H1 (cell line): ENCODE data around the gene TOP1. TPM values are rescaled to one million over a fixed set of nuclear protein-coding genes. Genes with fewer than 3 reads are reported as not detected.

Experiments used
- CTCF ChIA-PET: fragments of 300-600 bp; sonication (Branson Sonifier 250); formaldehyde crosslinking; loops from one replicate; lab custom pipeline; 2021; ENCODE audit not compliant: partially characterized antibody; lab: Charles Lee
- POLR2A ChIA-PET: fragments of 300-600 bp; sonication (Branson Sonifier 250); formaldehyde crosslinking; loops from one replicate; lab custom pipeline; 2021; ENCODE audit warnings: inconsistent platforms; ENCODE audit not compliant: partially characterized antibody; lab: Charles Lee
- DNase-seq, 2 experiments: peaks; one replicate each; pipeline versions ENCODE4 v3.0.0 to v3.0.0-alpha.2; 2010 to 2022; ENCODE audit warnings: low spot score in 2 of 2, low read depth in 1 of 2, mixed read lengths in 1 of 2
- FAIRE-seq: peaks from 2 replicates; lab custom pipeline; 2011; peaks lifted over from hg19 to GRCh38; lab: Jason Lieb, UNC
- H2AFZ ChIP-seq: 2 replicates; pipeline ENCODE4 v1.8.1; 2012; ENCODE audit warnings: low read length, inconsistent platforms
- H2AK5ac ChIP-seq: 2 replicates; pipeline ENCODE4 v1.6.1; 2013; ENCODE audit warnings: low read depth, low read length
- H2BK120ac ChIP-seq: replicated peaks from 2 replicates; pipeline ENCODE3; 2013; ENCODE audit warnings: low read depth, low read length, inconsistent platforms
- H2BK12ac ChIP-seq: 2 replicates; pipeline ENCODE4 v1.6.1; 2013; ENCODE audit warnings: low read depth, low read length
- H2BK15ac ChIP-seq: 2 replicates; pipeline ENCODE4 v1.6.1; 2013; ENCODE audit warnings: low read length
- H2BK20ac ChIP-seq: 2 replicates; pipeline ENCODE4 v1.6.1; 2013; ENCODE audit warnings: low read length
- H2BK5ac ChIP-seq: 2 replicates; pipeline ENCODE4 v1.6.1; 2013; ENCODE audit warnings: low read depth, low read length
- H3K14ac ChIP-seq: 2 replicates; pipeline ENCODE4 v1.6.1; 2013; ENCODE audit warnings: inconsistent platforms; ENCODE audit not compliant: insufficient read length
- H3K18ac ChIP-seq: 2 replicates; pipeline ENCODE4 v1.6.1; 2013; ENCODE audit warnings: low read length; ENCODE audit errors: extremely low read depth
- H3K23ac ChIP-seq: 2 replicates; pipeline ENCODE4 v1.6.1; 2013; ENCODE audit warnings: inconsistent platforms; ENCODE audit not compliant: insufficient read length
- H3K23me2 ChIP-seq: 2 replicates; pipeline ENCODE4 v1.6.1; 2013; ENCODE audit warnings: low read depth, low read length
- H3K27ac ChIP-seq: 2 replicates; pipeline ENCODE4 v1.6.1; 2011; ENCODE audit warnings: low read depth, low read length, inconsistent platforms
- H3K27me3 ChIP-seq, 4 experiments: replicated peaks in 1 of 4; 1 replicate in 1 of 4; 2 replicates in 3 of 4; pipeline versions ENCODE4 v1.6.1 to v1.8.1; 2011 to 2013; ENCODE audit warnings: low read length in 3 of 4, mild to moderate bottlenecking in 3 of 4, inconsistent platforms in 2 of 4, mixed read lengths in 2 of 4, moderate library complexity in 1 of 4; ENCODE audit not compliant: control insufficient read depth in 3 of 4, insufficient read depth in 3 of 4; ENCODE audit errors: extremely low read depth in 1 of 4
- H3K36me3 ChIP-seq, 4 experiments: 2 replicates each; pipeline versions ENCODE4 v1.6.1 to v1.8.1; 2011 to 2013; ENCODE audit warnings: mild to moderate bottlenecking in 4 of 4, low read length in 3 of 4, moderate library complexity in 2 of 4, control low read depth in 1 of 4, inconsistent platforms in 1 of 4; ENCODE audit not compliant: insufficient read depth in 4 of 4, control insufficient read depth in 2 of 4
- H3K4ac ChIP-seq: replicated peaks from 2 replicates; pipeline ENCODE3; 2013; ENCODE audit warnings: low read length, low read depth, mixed read lengths, inconsistent platforms; ENCODE audit not compliant: insufficient read length
- H3K4me1 ChIP-seq, 4 experiments: replicated peaks in 1 of 4; 1 replicate in 1 of 4; 2 replicates in 3 of 4; pipeline versions ENCODE4 v1.6.1 to v1.8.1; 2011 to 2013; ENCODE audit warnings: low read length in 3 of 4, inconsistent platforms in 2 of 4, mixed read lengths in 1 of 4; ENCODE audit not compliant: insufficient read depth in 4 of 4, control insufficient read depth in 3 of 4
- H3K4me2 ChIP-seq, 2 experiments: 2 replicates each; pipeline versions ENCODE4 v1.6.1 to v1.8.1; 2011 to 2013; ENCODE audit warnings: low read depth in 2 of 2, low read length in 2 of 2, control low read depth in 1 of 2, inconsistent platforms in 1 of 2, mild to moderate bottlenecking in 1 of 2; ENCODE audit not compliant: insufficient read depth in 1 of 2
- H3K4me3 ChIP-seq, 4 experiments: fragments of 200-600, 300-600 bp in 1 of 4; sonication (generic), shearing (Covaris generic), sonication (Bioruptor Twin) in 1 of 4; 2 replicates each; pipeline versions ENCODE4 v1.5.1 to v1.8.1; 2011 to 2016; ENCODE audit warnings: low read length in 4 of 4, low read depth in 3 of 4, control low read depth in 2 of 4, inconsistent platforms in 2 of 4, mild to moderate bottlenecking in 2 of 4, mixed read lengths in 1 of 4, moderate library complexity in 1 of 4; ENCODE audit not compliant: insufficient read depth in 2 of 4; ENCODE audit errors: extremely low read depth in 1 of 4
- H3K56ac ChIP-seq: replicated peaks from 2 replicates; pipeline ENCODE3; 2013; ENCODE audit warnings: low read depth, mild to moderate bottlenecking, mixed read lengths, low read length, inconsistent platforms; ENCODE audit not compliant: insufficient read length
- H3K79me1 ChIP-seq: 2 replicates; pipeline ENCODE4 v1.6.1; 2013; ENCODE audit warnings: low read depth, low read length, control low read depth
- H3K79me2 ChIP-seq, 2 experiments: 2 replicates each; pipeline versions ENCODE4 v1.6.1 to v1.8.1; 2012 to 2013; ENCODE audit warnings: low read length in 2 of 2, mild to moderate bottlenecking in 2 of 2, inconsistent platforms in 1 of 2; ENCODE audit not compliant: insufficient read depth in 2 of 2, control insufficient read depth in 1 of 2
- H3K9ac ChIP-seq, 4 experiments: replicated peaks in 1 of 4; 1 replicate in 1 of 4; 2 replicates in 3 of 4; pipeline versions ENCODE4 v1.6.1 to v1.8.1; 2011 to 2013; ENCODE audit warnings: low read depth in 3 of 4, low read length in 3 of 4, control low read depth in 2 of 4, mild to moderate bottlenecking in 2 of 4, moderate library complexity in 2 of 4, inconsistent platforms in 1 of 4; ENCODE audit errors: extremely low read depth in 1 of 4
- H3K9me3 ChIP-seq, 2 experiments: 2 replicates each; pipeline versions ENCODE4 v1.6.1 to v1.8.1; 2012 to 2013; ENCODE audit warnings: mild to moderate bottlenecking in 2 of 2, moderate library complexity in 2 of 2, control low read depth in 1 of 2, inconsistent platforms in 1 of 2, low read depth in 1 of 2, low read length in 1 of 2, mixed read lengths in 1 of 2; ENCODE audit not compliant: insufficient read depth in 2 of 2
- H4K20me1 ChIP-seq, 2 experiments: replicated peaks in 1 of 2; 2 replicates each; pipeline versions ENCODE3 to v1.8.1; 2011 to 2013; ENCODE audit warnings: inconsistent platforms in 2 of 2, low read length in 2 of 2, mild to moderate bottlenecking in 1 of 2; ENCODE audit not compliant: insufficient read depth in 2 of 2, control insufficient read depth in 1 of 2
- H4K5ac ChIP-seq: 2 replicates; pipeline ENCODE4 v1.6.1; 2013; ENCODE audit warnings: low read length, low read depth, mixed read lengths, inconsistent platforms; ENCODE audit not compliant: insufficient read length
- H4K8ac ChIP-seq: 2 replicates; pipeline ENCODE4 v1.8.0; 2013; ENCODE audit warnings: mild to moderate bottlenecking, moderate library complexity, low read length, inconsistent platforms; ENCODE audit not compliant: insufficient read depth; ENCODE audit errors: extremely low read depth
- H4K91ac ChIP-seq: replicated peaks from 2 replicates; pipeline ENCODE3; 2013; ENCODE audit warnings: low read length, mixed read lengths, inconsistent platforms; ENCODE audit not compliant: insufficient read length
- EP300 ChIP-seq, 2 experiments: IDR thresholded peaks; 1 replicate in 1 of 2; 2 replicates in 1 of 2; pipeline ENCODE4 v1.6.1; 2011 to 2012; ENCODE audit warnings: low read depth in 2 of 2, low read length in 2 of 2, mild to moderate bottlenecking in 2 of 2, borderline replicate concordance in 1 of 2, inconsistent platforms in 1 of 2, moderate library complexity in 1 of 2
- EZH2 ChIP-seq: fragments of 200-600 bp; sonication (generic); IDR thresholded peaks from 2 replicates; pipeline ENCODE4 v1.7.1; 2012; ENCODE audit warnings: low read depth, mild to moderate bottlenecking, moderate library complexity, low read length, inconsistent platforms; ENCODE audit not compliant: severe bottlenecking
- HDAC2 ChIP-seq, 2 experiments: fragments of 300-600 bp in 1 of 2; sonication (generic) in 1 of 2; IDR thresholded peaks; 2 replicates each; pipeline ENCODE4 v1.6.1; 2011 to 2012; ENCODE audit warnings: low read depth in 2 of 2, low read length in 2 of 2, mild to moderate bottlenecking in 2 of 2, moderate library complexity in 2 of 2, borderline replicate concordance in 1 of 2, inconsistent platforms in 1 of 2
- KDM1A ChIP-seq: fragments of 200-600, 300-600 bp; sonication (generic); IDR thresholded peaks from 2 replicates; pipeline ENCODE4 v1.7.1; 2016; ENCODE audit warnings: mild to moderate bottlenecking, low read length, borderline replicate concordance
- TBP ChIP-seq: IDR thresholded peaks from 2 replicates; pipeline ENCODE4 v1.6.1; 2011; ENCODE audit warnings: low read depth, low read length, improper control_type of control experiment
- WGBS, 2 experiments: shearing (Covaris generic) in 1 of 2; methylation state at CpG; one replicate each; pipeline versions ENCODE4 v1.1.6 to v1.1.7; 2013 to 2015; ENCODE audit warnings: low lambda C conversion rate in 2 of 2, mixed read lengths in 2 of 2, inconsistent platforms in 1 of 2, low coverage in 1 of 2, missing lambda C conversion rate in 1 of 2; ENCODE audit not compliant: insufficient replicate concordance in 2 of 2, insufficient coverage in 1 of 2, insufficient read length in 1 of 2; ENCODE audit errors: extremely low coverage in 1 of 2, missing lambda C conversion rate in 1 of 2; 5-methylcytosine and 5-hydroxymethylcytosine counted together
- polyA plus RNA-seq, 7 experiments: library from polyadenylated mRNA; depleted of rRNA in 3 of 7; stranded (reverse) in 5 of 7; unstranded in 2 of 7; fragments of >200 nt in 5 of 7; fragments of 200-250 nt in 2 of 7; gene quantifications; 1 replicate in 5 of 7; 2 replicates in 1 of 7; 4 replicates in 1 of 7; pipeline versions ENCODE4 v1.2.1 to v1.2.3, GENCODE V29; 2011 to 2013; ENCODE audit warnings: missing spikeins in 2 of 7, mixed read lengths in 2 of 7
- total RNA-seq: library from RNA; stranded (reverse); fragmentation: NEBNext Ultra II Directional; extraction: Animal tissue kit (Norgen Biotek cat#: 25700); gene quantifications from 2 replicates; pipeline ENCODE4 v1.2.1, GENCODE V29; 2021

TOP1 gene
- total and polyA plus RNA-seq, 2 of the 8 experiments (the other 6 are each of a cell fraction or from before 2014, with no cell fraction given) = 7.4 to 108 TPM

GRCh38 chr20:40980828-40981310 lies 47.8 kb upstream of the TOP1 start:
- ChIA-PET POLR2A (no interaction called here), CTCF (interaction anchor here (1.0 to 2.6 kb wide), 7 partner anchors 10 to 115 kb away, joined by 3 to 19 read pairs (median 6); no protein-coding TSS in a partner anchor)
- Histone ChIP-seq H3K4me3 (no peak overlapping the region), H3K14ac (no peak overlapping the region), H3K4me1 (no peaks in the 10 kb centered on the region; a peak in 1 of 7 replicates), H4K20me1 (no peaks in the 10 kb centered on the region), H2BK5ac (no peak overlapping the region), H4K8ac (no peak overlapping the region), H2AFZ (no peak overlapping the region), H3K4me2 (no peak overlapping the region), H3K9me3 (peaks cover 3 to 10% of the 10 kb centered on the region in 2 experiments; a peak in 3 of 4 replicates), H2AK5ac (no peak overlapping the region), H3K23me2 (no peaks in the 10 kb centered on the region), H3K27ac (no peak overlapping the region), H2BK120ac (no peak overlapping the region), H4K91ac (no peak overlapping the region), H2BK20ac (no peak overlapping the region), H3K4ac (no peak overlapping the region), H3K56ac (no peak overlapping the region), H2BK15ac (no peak overlapping the region), H3K36me3 (no peaks in the 10 kb centered on the region), H3K79me2 (no peaks in the 10 kb centered on the region), H3K27me3 (no peaks in the 10 kb centered on the region), H3K23ac (no peak overlapping the region)
- no peak for FAIRE-seq
- no peak for TF ChIP-seq KDM1A
- TF ChIP-seq TBP = no peak
- no peak for TF ChIP-seq HDAC2 (IDR thresholded peaks at IDR 0.05; ENCODE audit: borderline replicate concordance in 1 of 2, low read depth in 2 of 2, low read length in 2 of 2)
- TF ChIP-seq EZH2 = no peak
- TF ChIP-seq EP300 (IDR thresholded peaks at IDR 0.05; ENCODE audit: borderline replicate concordance in 1 of 2, low read depth in 2 of 2, low read length in 2 of 2) = no peak
- TF ChIP-seq, all 59 proteins: peak for 0
- peak in 1 of 2 experiments; percentile 17 for DNase-seq
- H3K79me1 ChIP-seq = no peaks in the 10 kb centered on the region
- H4K5ac ChIP-seq = no peak overlapping the region
- WGBS, 2 experiments = 93% methylated on average over 6 of the region's 6 CpGs; no CpG with 5 or more reads in 1 of the 2 experiments
- H2BK12ac ChIP-seq = no peak overlapping the region
- no peak overlapping the region for H3K9ac ChIP-seq
- no peak overlapping the region for H3K18ac ChIP-seq
